ENCODE measurements around the gene FCN3.
A peak's percentile ranks its signal among the peaks of the same experiment; 100 is the strongest.

Gene FCN3

GRCh38 chr1:27380224-27380623, 5.6 kb upstream of the FCN3 start:
- DNase-seq (ENCODE audit: low read depth in 2 of 2), result no peak

- no peak for DNase-seq (ENCODE audit: low read depth in 2 of 2)
Measured at GRCh38 chr1:27379564-27380122, 5.0 kb upstream of the FCN3 start.

- no peak for DNase-seq (ENCODE audit: low read depth in 2 of 2)
Measured at GRCh38 chr1:27377760-27378495, 3.3 kb upstream of the FCN3 start.

GRCh38 chr1:27372808-27373690, 1.6 kb downstream of the FCN3 start:
- no peak for DNase-seq (ENCODE audit: low read depth in 2 of 2)

- no peak for DNase-seq (ENCODE audit: low read depth in 2 of 2)
Measured at GRCh38 chr1:27372022-27372807, 2.4 kb downstream of the FCN3 start.

GRCh38 chr1:27368869-27369582, 5.6 kb downstream of the FCN3 start:
- no peak for DNase-seq (ENCODE audit: low read depth in 2 of 2)

- DNase-seq (ENCODE audit: low read depth in 2 of 2), result no peak
Measured at GRCh38 chr1:27367160-27367650, 7.4 kb downstream of the FCN3 start.

- DNase-seq (ENCODE audit: low read depth in 2 of 2), result peak in 1 of 2 donors; percentile 59
Measured at GRCh38 chr1:27366411-27367159, 8.0 kb downstream of the FCN3 start, which contains the start of gene MAP3K6. TSS of gene MAP3K6 (minus strand) at chr1:27366961. CDS start at chr1:27366597, 364 bp downstream.

GRCh38 chr1:27366113-27366410, 8.6 kb downstream of the FCN3 start:
- DNase-seq (ENCODE audit: low read depth in 2 of 2), result peak; percentile 77 to 81

- DNase-seq (ENCODE audit: low read depth in 2 of 2), result peak; percentile 64 to 77
Measured at GRCh38 chr1:27365372-27366112, 9.1 kb downstream of the FCN3 start.

- no peak for DNase-seq (ENCODE audit: low read depth in 2 of 2)
Measured at GRCh38 chr1:27364696-27365371, 9.8 kb downstream of the FCN3 start.

GRCh38 chr1:27363766-27364695, 10.6 kb downstream of the FCN3 start:
- DNase-seq (ENCODE audit: low read depth in 2 of 2), result no peak

- no peak for DNase-seq (ENCODE audit: low read depth in 2 of 2)
Measured at GRCh38 chr1:27361553-27361952, 13.1 kb downstream of the FCN3 start.

- DNase-seq (ENCODE audit: low read depth in 2 of 2), result no peak
Measured at GRCh38 chr1:27361044-27361402, 13.6 kb downstream of the FCN3 start.

- no peak for DNase-seq (ENCODE audit: low read depth in 2 of 2)
Measured at GRCh38 chr1:27360159-27361043, 14.2 kb downstream of the FCN3 start.

GRCh38 chr1:27359822-27360158, 14.8 kb downstream of the FCN3 start:
- DNase-seq (ENCODE audit: low read depth in 2 of 2), result no peak

GRCh38 chr1:27358928-27359313, 15.7 kb downstream of the FCN3 start:
- no peak for DNase-seq (ENCODE audit: low read depth in 2 of 2)
